Activated CD8-positive, alpha-beta memory T cell treated with anti-CD3 and anti-CD28 coated beads for 36 hours (primary cell): ENCODE results near the gene TSNAXIP1. TPM values are rescaled to one million over a fixed set of nuclear protein-coding genes. Genes with fewer than 3 reads are reported as not detected.

Experiments
- CTCF ChIA-PET: fragments of 350-600 bp; sonication (Branson Sonifier 250); formaldehyde crosslinking; loops from one replicate; lab custom pipeline; 2021; ENCODE audit warnings: antibody characterized with exemption; lab: Charles Lee
- POLR2A ChIA-PET: fragments of 350-600 bp; sonication (Branson Sonifier 250); formaldehyde crosslinking; loops from one replicate; lab custom pipeline; 2021; ENCODE audit warnings: antibody characterized with exemption; lab: Charles Lee
- total RNA-seq, 2 experiments: library from RNA; stranded (reverse); gene quantifications; one replicate each; pipeline ENCODE4 v1.2.3, GENCODE V29; 2021

TSNAXIP1 gene
- total RNA-seq, 2 experiments from 2014 or later, result 0.84 to 1.7 TPM

GRCh38 chr16:67865318-67865717 lies 58.6 kb downstream of the TSNAXIP1 start:
- CTCF ChIA-PET, result interaction anchor here (1.0 to 1.8 kb wide), 3 partner anchors 46 to 64 kb away, joined by 3 to 5 read pairs (median 4); no protein-coding TSS in a partner anchor
- POLR2A ChIA-PET, result interaction anchor here (0.6 kb wide), 1 partner anchor 26 kb away, joined by 3 read pairs; no protein-coding TSS in a partner anchor

- ChIA-PET CTCF (interaction anchor here (1.3 kb wide), 1 partner anchor 15 kb away, joined by 4 read pairs; no protein-coding TSS in a partner anchor), POLR2A (no interaction called here)
These were observed 61.6 kb downstream of the TSNAXIP1 start for GRCh38 chr16:67868290-67868689.

GRCh38 chr16:67869653-67870052 lies 63.0 kb downstream of the TSNAXIP1 start:
- POLR2A ChIA-PET, result interaction anchor here (0.7 kb wide), 1 partner anchor 21 kb away, joined by 3 read pairs; no protein-coding TSS in a partner anchor
- CTCF ChIA-PET, result no interaction called here

- POLR2A ChIA-PET, result interaction anchor here (0.6 to 0.8 kb wide), 2 partner anchors 37 to 858 kb away, joined by 3 read pairs; no protein-coding TSS in a partner anchor
- CTCF ChIA-PET, result interaction anchor here (0.6 to 1.3 kb wide), 5 partner anchors 12 to 204 kb away, joined by 3 to 6 read pairs (median 4); no protein-coding TSS in a partner anchor
These were observed 64.6 kb downstream of the TSNAXIP1 start for GRCh38 chr16:67871256-67871655.

- POLR2A ChIA-PET, result interaction anchor here (0.8 kb wide), 1 partner anchor 38 kb away, joined by 3 read pairs; no protein-coding TSS in a partner anchor
- CTCF ChIA-PET, result interaction anchor here (0.6 to 1.3 kb wide), 2 partner anchors 12 to 56 kb away, joined by 4 to 6 read pairs; no protein-coding TSS in a partner anchor
These were observed 65.5 kb downstream of the TSNAXIP1 start for GRCh38 chr16:67872131-67872630.

GRCh38 chr16:67872631-67873434 lies 66.1 kb downstream of the TSNAXIP1 start, which contains the start of gene EDC4:
Gene EDC4, plus strand, starts transcription at chr16:67873052. Its CDS starts 210 bp downstream, at chr16:67873262.
- POLR2A ChIA-PET, result interaction anchor here (0.6 to 0.8 kb wide), 2 partner anchors 11 to 32 kb away, joined by 3 read pairs; no protein-coding TSS in a partner anchor
- CTCF ChIA-PET, result interaction anchor here (1.1 to 1.7 kb wide), 4 partner anchors 11 to 56 kb away, joined by 3 to 10 read pairs (median 6); no protein-coding TSS in a partner anchor

GRCh38 chr16:67873435-67874370 lies 67.0 kb downstream of the TSNAXIP1 start:
- ChIA-PET POLR2A (interaction anchor here (0.6 to 0.8 kb wide), 2 partner anchors 12 to 33 kb away, joined by 3 read pairs; no protein-coding TSS in a partner anchor), CTCF (interaction anchor here (1.1 to 1.7 kb wide), 7 partner anchors 10 to 307 kb away, joined by 3 to 10 read pairs (median 4); partner anchors contain the start of gene DDX28)

- ChIA-PET CTCF (interaction anchor here (1.1 to 1.7 kb wide), 5 partner anchors 9 to 308 kb away, joined by 3 to 10 read pairs (median 4); partner anchors contain the start of gene DDX28), POLR2A (interaction anchor here (0.7 kb wide), 1 partner anchor 55 kb away, joined by 3 read pairs; no protein-coding TSS in a partner anchor)
These were observed 67.7 kb downstream of the TSNAXIP1 start for GRCh38 chr16:67874372-67874771.

- POLR2A ChIA-PET, result no interaction called here
- CTCF ChIA-PET, result interaction anchor here (1.5 kb wide), 1 partner anchor 43 kb away, joined by 3 read pairs; no protein-coding TSS in a partner anchor
These were observed 70.4 kb downstream of the TSNAXIP1 start for GRCh38 chr16:67877064-67877463.

Other genes starting within 250 kb of the TSNAXIP1 start
- gene CTCF, start 244.4 kb upstream of the TSNAXIP1 start, total RNA-seq, result 10 to 100 TPM; 54.2 to 55.1 TPM
- gene CARMIL2, start 161.7 kb upstream of the TSNAXIP1 start, total RNA-seq, result 100 to 1,000 TPM; 124 to 130 TPM
- gene ACD, start 146.6 kb upstream of the TSNAXIP1 start, total RNA-seq, result 10 to 100 TPM; 75.8 to 78.5 TPM
- gene PARD6A, start 145.9 kb upstream of the TSNAXIP1 start, total RNA-seq, result 10 to 100 TPM; 17.4 to 18.3 TPM
- gene ENKD1, start 140.1 kb upstream of the TSNAXIP1 start, total RNA-seq, result 10 to 100 TPM; 15.0 to 17.0 TPM
- gene C16orf86, start 140.1 kb upstream of the TSNAXIP1 start, total RNA-seq, result 1 to 10 TPM; 1.7 to 2.0 TPM
- gene GFOD2, start 87.6 kb upstream of the TSNAXIP1 start, total RNA-seq, result 10 to 100 TPM; 19.1 to 22.9 TPM
- 10 to 100 TPM; 18.0 to 18.7 TPM for gene RANBP10, start 329 bp upstream of the TSNAXIP1 start, total RNA-seq
- gene THAP11, start 35.4 kb downstream of the TSNAXIP1 start, total RNA-seq, result 10 to 100 TPM; 53.4 to 53.9 TPM
- 100 to 1,000 TPM; 176 to 179 TPM for gene NUTF2, start 40.0 kb downstream of the TSNAXIP1 start, total RNA-seq
- gene CENPT, start 40.8 kb downstream of the TSNAXIP1 start, total RNA-seq, result 10 to 100 TPM; 49.3 to 50.7 TPM
- gene EDC4, start 66.2 kb downstream of the TSNAXIP1 start, total RNA-seq, result 100 to 1,000 TPM; 102 to 104 TPM
- gene NRN1L, start 78.0 kb downstream of the TSNAXIP1 start, total RNA-seq, result 1 to 10 TPM in 1 of 2 experiments, under 1 TPM in 1; 0.59 to 1.1 TPM
- gene PSKH1, start 86.4 kb downstream of the TSNAXIP1 start, total RNA-seq, result 10 to 100 TPM; 13.4 to 14.7 TPM
- 1 to 10 TPM; 2.7 to 4.5 TPM for gene CTRL, start 125.0 kb downstream of the TSNAXIP1 start, total RNA-seq
- gene PSMB10, start 130.0 kb downstream of the TSNAXIP1 start, total RNA-seq, result 100 to 1,000 TPM; 176 to 185 TPM
- gene LCAT, start 137.2 kb downstream of the TSNAXIP1 start, total RNA-seq, result 10 to 100 TPM; 14.3 to 15.1 TPM
- 10 to 100 TPM; 42.6 to 44.4 TPM for gene SLC12A4, start 161.7 kb downstream of the TSNAXIP1 start, total RNA-seq
- gene DPEP3, start 173.6 kb downstream of the TSNAXIP1 start, total RNA-seq, result under 1 TPM; 0.17 to 0.40 TPM
- 1 to 10 TPM; 1.3 to 1.5 TPM for gene DPEP2, start 192.6 kb downstream of the TSNAXIP1 start, total RNA-seq
- gene DPEP2NB, start 209.0 kb downstream of the TSNAXIP1 start, total RNA-seq, result not detected
- 10 to 100 TPM; 27.5 to 28.8 TPM for gene DDX28, start 216.3 kb downstream of the TSNAXIP1 start, total RNA-seq
- gene DUS2, start 216.4 kb downstream of the TSNAXIP1 start, total RNA-seq, result 10 to 100 TPM; 37.1 to 40.3 TPM